ENCODE measurements around the gene FGF3.

FGF3 gene

DNA sequence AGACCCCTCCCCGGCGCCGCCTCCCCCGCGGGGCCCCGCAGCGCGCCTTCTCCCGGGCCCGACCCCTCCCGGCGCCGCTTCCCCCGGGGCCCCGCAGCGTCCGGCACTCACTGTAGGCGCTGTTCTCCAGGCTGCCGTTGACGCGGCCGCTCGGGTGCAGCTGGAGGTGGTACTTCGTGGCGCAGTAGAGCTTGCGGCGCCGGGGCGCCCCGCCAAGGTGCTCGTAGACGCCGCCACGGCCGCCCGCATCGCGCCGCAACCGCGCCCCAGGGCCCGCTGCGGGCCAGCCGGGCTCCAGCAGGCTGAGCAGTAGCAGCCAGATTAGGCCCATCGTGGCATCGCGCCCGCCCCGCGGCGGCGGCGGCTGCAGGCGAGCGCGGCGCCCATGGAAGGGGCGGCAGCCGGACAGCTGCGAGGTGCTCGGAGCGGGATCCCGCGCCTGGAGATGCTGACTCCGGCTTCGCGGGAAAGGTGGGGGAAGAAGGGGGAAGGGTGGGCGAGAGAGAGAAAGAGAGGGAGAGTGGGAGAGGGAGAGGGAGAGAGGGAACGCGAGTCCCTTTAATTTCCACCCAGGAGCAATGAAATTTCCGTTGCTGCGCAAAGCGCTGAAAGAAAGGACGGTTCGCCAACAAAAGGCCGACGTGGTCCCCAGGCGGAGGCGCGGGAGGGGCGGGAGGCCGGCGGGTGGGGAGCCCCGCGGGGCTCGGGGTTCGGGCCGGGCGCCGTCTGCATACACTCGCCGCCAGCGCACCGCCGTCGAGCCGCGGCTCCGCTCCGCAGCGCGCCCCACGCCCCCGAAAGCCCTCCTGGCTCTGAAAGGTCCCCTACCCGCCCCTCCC is at the start of gene FGF3:
Gene FGF3 (minus strand): TSS at position 814 of the 839 bp plus-strand sequence. CDS start 483 bp downstream, at position 331.
- TF ChIP-seq POLR2A (IDR thresholded peaks at IDR 0.05; ENCODE audit: low read length) (no peak), GATA1 (IDR thresholded peaks at IDR 0.05; ENCODE audit: low read depth, low read length) (no peak)
- no peak for DNase-seq

DNA sequence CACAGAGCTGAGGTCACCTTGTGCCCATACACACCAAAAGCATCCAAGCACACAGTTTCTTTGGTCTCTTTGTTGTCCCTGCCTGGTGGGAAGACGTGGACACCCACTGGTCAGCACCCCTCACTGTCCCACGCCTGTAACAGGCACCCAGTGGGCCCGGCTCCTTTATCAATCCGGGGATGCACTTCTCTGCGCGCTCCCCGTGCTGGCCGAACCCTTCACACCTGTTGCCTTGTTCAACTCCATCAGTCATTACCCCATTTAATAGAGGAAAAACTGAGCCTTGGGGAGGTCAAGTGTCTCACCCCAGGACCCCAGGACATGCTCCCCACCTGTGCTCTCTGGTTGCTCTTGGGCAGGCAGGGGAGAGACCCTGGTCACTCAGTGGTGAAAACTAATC is 49.7 kb upstream of the FGF3 start:
- no peak for TF ChIP-seq GATA1 (IDR thresholded peaks at IDR 0.05; ENCODE audit: low read depth, low read length)
- no peak for TF ChIP-seq POLR2A (IDR thresholded peaks at IDR 0.05; ENCODE audit: low read length)
- DNase-seq = no peak

DNA sequence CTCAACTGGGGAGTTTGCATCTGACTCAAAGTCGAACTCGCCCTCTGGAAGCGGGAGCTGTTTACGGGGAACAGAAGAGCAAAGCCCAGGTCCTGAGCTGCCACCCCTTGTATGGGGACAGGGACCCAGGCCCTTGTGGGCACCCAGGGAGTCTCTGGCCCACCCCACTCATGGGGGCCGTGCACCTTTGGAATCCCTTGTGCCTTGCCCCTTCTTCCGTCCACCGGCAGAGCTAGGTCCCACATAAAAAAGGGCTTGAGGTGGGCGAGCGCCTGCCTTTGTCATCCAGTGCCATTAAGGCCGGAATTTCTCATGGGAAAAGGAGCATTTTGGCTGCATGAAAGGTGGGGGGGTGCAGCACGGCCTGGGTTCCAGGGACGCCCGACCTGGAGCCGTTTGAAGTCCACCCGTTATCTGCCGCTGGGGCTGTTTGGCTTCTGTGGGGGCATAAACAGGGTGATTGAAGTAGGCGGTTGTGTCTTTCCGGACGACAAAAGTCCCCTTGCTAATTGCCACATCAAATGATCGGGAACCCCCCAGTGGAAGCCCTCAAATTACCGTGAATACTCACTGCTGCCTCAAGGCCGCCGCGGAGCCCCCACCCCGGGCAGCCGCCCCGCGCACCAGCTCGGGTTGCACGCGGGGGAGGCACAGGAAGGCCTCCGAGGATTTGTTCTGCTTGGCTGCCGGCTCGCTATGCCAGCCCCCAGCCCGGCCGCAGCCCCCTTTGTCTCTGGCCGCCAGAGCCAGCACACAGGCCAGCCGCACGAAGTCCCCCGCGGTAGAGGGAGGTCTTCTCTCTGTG is 49.0 kb upstream of the FGF3 start:
- TF ChIP-seq POLR2A (IDR thresholded peaks at IDR 0.05; ENCODE audit: low read length) = no peak
- TF ChIP-seq GATA1 (IDR thresholded peaks at IDR 0.05; ENCODE audit: low read depth, low read length) = no peak
- DNase-seq = no peak

DNA sequence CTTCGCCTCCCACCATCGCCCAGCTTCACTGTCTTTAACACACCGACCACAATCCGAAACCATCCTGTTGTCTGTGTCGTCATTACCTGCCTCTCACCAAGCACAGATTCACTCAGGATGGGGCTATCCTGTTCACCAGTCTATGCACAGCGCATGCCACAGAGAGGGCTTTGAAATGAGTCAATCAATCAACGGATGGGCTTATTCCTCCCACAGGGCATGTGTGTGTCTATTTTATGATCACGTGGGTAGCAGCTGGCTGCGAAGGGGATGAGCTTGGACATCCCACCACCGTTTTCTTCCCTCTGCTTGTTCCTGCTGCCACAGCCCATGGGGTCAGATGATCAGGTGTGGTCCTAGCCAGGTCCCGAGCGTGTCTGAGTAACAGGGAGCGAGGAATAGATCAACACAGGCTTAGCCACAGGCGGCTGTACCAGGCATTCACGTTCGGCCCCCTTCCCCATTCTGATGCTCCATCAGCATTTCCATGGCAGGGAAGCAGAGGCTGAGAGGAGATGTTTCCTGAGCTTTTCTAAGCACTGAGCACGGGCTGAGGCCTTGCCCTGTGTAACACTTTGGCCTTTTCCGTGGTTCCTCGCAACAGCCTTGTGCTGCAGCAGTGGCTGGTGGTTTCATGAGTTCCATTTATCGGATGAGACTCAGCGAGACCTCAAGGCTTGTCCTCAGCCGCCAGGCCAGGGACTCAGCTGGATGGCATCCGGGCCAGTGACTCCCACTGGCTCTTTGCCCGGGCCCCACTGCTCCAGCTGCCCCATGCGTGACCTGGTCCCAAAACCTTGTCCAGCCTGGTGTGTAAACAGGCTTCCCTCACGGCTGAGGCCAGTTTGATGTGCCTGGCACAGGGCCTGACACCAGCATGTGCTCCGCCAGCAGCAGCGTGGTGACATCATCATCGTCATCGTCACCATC is 48.1 kb upstream of the FGF3 start:
- DNase-seq = no peak
- TF ChIP-seq POLR2A (IDR thresholded peaks at IDR 0.05; ENCODE audit: low read length) (no peak), GATA1 (IDR thresholded peaks at IDR 0.05; ENCODE audit: low read depth, low read length) (no peak)

DNA sequence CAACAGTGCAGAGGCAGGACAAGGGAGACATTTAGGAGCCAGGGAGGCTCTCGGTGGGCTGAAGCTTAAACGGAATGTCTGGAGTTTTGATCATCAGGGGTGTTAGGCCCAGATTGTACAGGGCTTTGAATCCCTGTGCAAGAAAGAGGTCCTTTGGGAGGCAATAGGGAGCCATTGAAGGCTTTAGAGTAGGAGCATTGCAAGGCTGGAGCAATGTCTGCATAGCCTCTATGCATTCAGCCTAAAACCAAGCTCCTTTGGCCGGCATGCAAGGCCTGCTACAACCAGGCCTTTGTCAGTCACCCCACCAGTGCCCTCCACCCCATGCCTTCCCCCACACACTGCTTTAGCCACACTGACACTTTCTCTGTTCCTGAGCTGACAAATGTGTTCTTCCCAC is 47.4 kb upstream of the FGF3 start:
- no peak for DNase-seq
- no peak for TF ChIP-seq POLR2A (IDR thresholded peaks at IDR 0.05; ENCODE audit: low read length)
- TF ChIP-seq GATA1 (IDR thresholded peaks at IDR 0.05; ENCODE audit: low read depth, low read length) = no peak

DNA sequence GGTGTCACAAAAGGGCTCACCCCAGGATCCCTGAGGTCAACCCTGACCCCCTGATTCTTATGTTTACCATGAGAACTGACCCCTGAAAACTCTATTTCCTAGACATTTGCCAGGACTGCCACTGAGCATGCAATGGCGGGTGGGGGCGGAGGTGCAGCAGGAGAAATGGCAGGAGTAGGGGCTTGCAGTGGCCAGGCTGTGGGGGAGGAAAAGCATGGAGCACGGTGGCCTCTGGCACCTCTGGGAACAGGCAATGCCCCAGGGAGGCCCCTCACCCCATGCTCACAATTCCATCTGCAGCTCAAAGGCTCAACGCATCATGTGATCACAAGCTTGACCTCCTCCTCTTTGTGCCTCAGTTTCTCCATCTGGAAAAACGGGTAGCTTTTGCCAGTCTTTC is 46.5 kb upstream of the FGF3 start:
- no peak for DNase-seq
- no peak for TF ChIP-seq GATA1 (IDR thresholded peaks at IDR 0.05; ENCODE audit: low read depth, low read length)
- no peak for TF ChIP-seq POLR2A (IDR thresholded peaks at IDR 0.05; ENCODE audit: low read length)

DNA sequence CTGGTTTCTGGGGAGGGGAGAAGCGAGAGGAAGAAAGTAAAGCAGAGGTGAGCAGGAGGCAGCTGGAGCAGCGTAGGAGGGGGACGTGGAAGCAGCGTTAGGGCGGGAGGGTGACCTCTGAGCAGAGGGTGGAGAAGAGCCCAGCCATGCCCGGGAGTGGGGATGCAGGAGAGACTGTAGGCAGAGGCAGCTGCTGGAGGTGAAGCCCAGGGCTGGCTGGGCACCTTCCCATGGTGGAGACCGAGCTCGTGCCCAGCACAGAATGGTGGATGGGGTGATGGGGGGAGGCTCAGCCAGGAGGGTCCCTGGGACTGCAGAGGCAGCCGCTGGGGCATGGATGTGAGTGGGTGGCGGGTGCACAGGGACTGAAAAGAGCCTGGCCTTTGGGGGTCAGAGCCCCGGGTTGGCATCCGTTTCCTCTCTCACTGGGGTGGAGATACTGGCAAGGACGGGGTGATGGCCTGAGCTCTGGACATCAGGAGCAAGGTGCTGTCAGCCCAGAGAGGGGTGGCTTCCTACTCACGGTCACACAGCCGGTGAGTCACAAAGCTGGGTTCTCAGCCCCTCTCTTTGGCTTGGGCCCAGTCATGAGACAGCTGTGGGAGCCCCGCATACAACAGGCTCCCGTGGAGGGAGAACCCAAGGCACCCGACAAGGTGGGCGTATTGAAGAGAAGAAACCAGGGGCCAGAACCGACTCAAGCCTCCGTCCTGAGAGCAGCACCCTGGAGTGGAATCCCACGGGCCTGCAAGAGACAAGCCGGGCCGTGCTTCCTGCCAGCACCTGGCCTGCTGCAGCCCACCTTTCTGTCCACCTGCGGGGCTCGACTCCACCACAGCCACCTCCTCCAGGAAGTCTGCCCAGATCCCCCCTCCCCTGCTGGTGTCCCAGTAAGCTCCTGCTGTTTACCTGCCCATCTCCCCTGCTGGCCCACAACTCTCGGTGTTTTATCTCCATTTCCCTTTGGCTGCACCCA is 45.8 kb upstream of the FGF3 start:
- TF ChIP-seq GATA1 (IDR thresholded peaks at IDR 0.05; ENCODE audit: low read depth, low read length) (no peak), POLR2A (IDR thresholded peaks at IDR 0.05; ENCODE audit: low read length) (no peak)
- no peak for DNase-seq

DNA sequence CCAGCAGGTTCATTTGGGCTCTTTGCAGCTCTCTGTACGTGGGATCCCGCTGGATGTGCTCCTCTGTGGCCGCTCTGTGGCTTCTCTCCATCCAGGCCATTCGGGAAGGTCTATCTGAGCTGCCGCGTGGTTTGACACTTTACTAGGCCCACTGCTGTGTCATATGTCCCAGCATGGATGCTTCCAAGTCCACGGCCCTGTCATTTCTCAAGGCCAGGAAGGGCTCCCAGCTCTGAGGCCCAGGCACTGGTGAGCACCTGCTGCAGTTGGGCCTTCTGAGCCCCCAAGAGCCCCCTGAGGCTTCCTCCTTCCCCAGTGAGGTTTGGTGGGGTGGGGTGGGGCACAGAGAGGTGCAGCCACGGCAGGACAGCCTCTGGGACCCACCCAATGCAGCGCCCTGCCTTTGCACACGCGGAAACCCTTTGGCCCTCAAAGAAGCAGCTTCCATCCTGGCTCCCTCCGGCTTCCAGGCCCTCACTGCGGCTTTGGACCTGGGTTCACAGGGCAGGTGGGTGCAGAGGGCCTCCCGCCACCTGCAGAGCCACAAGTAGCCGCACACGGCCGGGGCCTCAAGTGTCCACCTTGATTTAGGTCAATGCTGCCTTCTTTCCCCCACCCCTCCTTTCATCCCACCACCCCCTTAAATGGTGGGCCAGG is 44.5 kb upstream of the FGF3 start:
- TF ChIP-seq POLR2A (IDR thresholded peaks at IDR 0.05; ENCODE audit: low read length) = no peak
- TF ChIP-seq GATA1 (IDR thresholded peaks at IDR 0.05; ENCODE audit: low read depth, low read length) = no peak

DNA sequence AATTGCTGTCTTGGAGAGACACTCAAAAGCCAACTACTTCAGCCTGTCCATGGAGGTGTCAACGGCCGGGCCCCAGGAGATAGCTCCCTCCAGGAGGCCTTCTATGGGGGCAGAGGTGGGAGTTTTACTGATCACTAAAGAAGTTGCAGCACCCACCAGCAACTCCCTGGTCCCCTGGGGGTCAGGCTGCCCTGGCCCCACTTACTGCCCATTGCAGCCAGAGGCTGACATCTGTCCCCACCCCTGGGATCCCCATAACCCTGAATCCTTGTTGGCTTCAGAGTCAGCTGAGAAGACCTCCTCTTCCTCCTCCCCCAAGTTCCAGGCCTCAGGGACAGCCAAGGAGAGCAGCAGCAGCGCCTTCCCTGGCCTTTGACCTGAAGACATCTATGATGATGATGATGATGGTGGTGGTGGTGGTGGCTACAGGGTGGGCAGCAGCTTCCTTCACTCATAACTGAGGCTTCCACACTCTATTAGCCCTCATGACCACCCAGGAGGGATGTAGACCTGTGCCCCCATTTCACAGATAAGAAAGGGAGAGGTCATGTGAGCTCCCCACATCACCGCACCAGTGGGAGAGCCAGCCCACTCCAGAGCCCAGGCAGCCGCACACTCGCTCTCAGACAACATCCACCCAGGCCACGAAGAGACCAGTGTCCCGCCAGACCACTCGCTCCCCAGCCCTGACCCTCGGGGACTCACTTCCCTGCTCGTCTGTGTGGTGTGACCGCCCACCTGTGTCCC is 43.8 kb upstream of the FGF3 start:
- TF ChIP-seq POLR2A (IDR thresholded peaks at IDR 0.05; ENCODE audit: low read length) (no peak), GATA1 (IDR thresholded peaks at IDR 0.05; ENCODE audit: low read depth, low read length) (no peak)
- no peak for DNase-seq

More for the DNA sequence above, 44.5 kb upstream of the FGF3 start:
- no peak for DNase-seq

DNA sequence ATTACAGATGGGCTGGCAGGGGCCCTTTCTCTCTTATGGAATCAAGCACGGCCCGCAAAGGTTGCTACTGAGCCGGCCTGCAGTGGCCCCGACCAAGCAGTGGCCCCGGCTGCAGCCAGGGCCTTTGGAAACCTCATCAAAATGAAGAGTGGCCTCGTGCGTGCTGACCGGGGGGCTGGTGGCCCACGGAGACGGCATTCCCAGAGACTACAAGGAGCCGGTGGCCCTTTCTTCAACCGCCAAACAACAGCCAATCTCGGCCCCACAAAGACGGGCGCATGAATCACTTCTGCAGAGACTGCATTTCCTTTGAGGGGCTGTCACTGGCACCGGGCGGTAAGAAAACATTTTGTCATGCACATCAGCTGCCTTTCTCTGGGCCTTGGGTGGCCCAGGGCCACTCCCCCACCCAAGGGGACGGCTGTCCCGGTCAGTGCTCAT is 43.1 kb upstream of the FGF3 start:
- DNase-seq = no peak
- no peak for TF ChIP-seq POLR2A (IDR thresholded peaks at IDR 0.05; ENCODE audit: low read length)
- TF ChIP-seq GATA1 (IDR thresholded peaks at IDR 0.05; ENCODE audit: low read depth, low read length) = no peak

DNA sequence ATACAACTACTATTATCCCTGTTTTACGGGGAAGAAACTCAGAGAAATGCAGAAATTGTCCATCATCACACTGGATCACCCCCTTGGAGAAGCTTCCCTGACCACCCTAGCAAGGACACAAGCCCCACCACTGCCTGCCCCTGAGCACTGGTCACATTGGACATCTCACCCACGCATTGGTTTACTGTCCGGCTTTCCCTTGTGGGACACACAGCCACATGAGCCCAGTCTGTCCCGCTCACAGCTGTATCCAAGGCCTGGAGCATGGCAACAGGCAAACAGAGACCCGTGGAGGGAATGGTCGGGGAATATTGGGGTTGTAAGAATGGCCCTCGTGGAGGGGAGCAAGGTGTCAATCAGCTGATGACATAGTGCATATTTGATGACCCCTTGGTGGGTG is 42.7 kb upstream of the FGF3 start:
- TF ChIP-seq POLR2A (IDR thresholded peaks at IDR 0.05; ENCODE audit: low read length) (no peak), GATA1 (IDR thresholded peaks at IDR 0.05; ENCODE audit: low read depth, low read length) (no peak)
- DNase-seq = no peak

Measured in erythroblast (primary cell).